Skin epidermis (tissue), 12 donors: Measurements from ENCODE around the gene TMEM191B.
"Not testable (repeated sequence)": the region's sequence is repeated elsewhere in the genome, so short reads cannot be mapped to it uniquely, and the experiment has no call there.

Experiments used
- H3K27ac ChIP-seq, 21 experiments: fragments of 200-600 bp; sonication (generic) in 11 of 21; one replicate each; pipeline ENCODE4 v1.5.0; 2020; ENCODE audit warnings: mild to moderate bottlenecking in 3 of 21, inconsistent platforms in 2 of 21, moderate library complexity in 2 of 21
- H3K4me3 ChIP-seq, 7 experiments: fragments of 200-600 bp; sonication (generic) in 2 of 7; one replicate each; pipeline ENCODE4 v1.5.0; 2020; ENCODE audit warnings: inconsistent platforms in 2 of 7, mild to moderate bottlenecking in 2 of 7, moderate library complexity in 1 of 7

The TMEM191B gene

DNA sequence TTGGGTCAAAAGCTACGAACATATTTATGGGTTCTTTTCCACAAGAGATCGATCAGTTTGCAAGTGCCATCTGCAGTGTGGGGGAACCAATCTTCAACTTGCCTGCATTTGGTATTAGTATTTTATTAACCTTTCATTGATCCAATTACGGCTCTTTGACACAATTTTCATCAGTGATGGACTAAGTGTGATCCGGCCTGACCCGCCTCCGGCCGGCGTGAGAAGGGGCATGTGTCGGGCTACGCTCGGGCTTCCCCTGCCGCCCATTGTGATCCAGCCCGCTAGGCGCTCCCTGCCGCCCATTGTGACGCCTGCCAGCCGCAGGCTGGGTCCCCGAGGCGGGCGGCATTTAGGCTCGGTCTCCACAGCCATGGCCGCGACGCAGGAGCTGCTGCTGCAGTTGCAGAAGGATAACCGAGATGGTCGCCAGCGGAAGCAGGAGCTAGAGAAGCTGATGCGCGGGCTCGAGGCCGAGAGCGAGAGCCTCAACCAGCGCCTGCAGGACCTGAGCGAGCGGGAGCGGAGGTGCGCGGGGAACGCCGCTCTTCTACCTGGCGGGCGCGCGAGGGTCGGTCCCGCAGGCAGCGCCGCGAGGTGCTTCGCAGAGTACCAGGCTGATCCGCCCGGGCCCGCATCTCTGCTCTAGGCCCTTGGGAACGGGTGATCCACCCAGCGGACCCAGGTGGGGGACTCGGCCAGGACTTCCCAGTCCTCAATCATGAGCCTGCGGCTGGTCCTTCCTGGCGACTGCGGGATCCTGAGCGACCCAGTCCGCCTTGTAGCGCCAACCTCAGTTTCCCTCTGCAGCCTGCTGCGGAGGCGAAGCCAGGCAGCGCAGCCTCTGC, at the start of gene TMEM191B:
TMEM191B (plus strand) TSS at position 51 of the 845 bp plus-strand sequence; CDS start at position 230, 179 bp downstream.
- Histone ChIP-seq H3K27ac (peak within 1 kb of the TSS in 3 of 21 experiments; percentile 57 to 73 (median 72)), H3K4me3 (peak within 1 kb of the TSS in 4 of 7 experiments; percentile 24 to 42 (median 30))

DNA sequence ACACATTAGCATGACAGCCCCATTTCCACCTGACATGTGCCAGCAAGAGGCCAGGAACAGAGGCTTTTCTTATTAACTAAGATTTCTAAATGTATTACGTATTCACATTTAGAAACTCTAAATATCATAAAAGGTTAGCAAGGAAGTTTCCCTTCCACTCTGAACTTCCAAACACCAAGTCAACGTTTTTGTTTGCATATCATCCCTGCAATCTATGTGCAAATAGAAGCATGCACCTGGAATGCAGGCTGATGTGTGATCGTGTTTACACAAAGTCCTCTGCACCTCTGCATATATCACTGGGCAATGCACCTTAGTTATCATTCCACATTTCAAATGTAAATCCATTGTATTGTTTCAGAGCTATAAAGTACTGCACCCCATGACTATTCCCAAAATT, 31.4 kb upstream of the TMEM191B start:
- H3K4me3 ChIP-seq, H3K27ac ChIP-seq: not testable (repeated sequence)

DNA sequence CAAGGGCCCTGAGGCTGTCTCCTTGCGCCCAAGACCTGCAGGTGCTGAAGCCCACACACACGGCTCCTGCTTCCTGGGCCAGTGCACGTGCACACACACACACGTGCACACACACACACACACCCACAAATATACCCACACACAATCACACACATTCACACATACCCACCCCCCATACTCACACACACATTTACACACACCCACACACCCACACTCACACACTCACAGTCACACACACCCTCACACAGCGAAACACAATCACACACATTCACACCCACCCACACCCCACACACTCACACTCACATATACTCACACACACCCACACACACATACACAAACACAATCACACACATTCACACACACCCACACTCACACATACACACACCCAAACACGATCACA, 16.3 kb upstream of the TMEM191B start:
- H3K4me3 ChIP-seq, H3K27ac ChIP-seq: not testable (repeated sequence)

- not testable (repeated sequence) for H3K4me3 ChIP-seq, H3K27ac ChIP-seq
Observed at GRCh38 chr22:18512378-18512777, 15.2 kb upstream of the TMEM191B start.

- not testable (repeated sequence) for H3K4me3 ChIP-seq, H3K27ac ChIP-seq
Observed at GRCh38 chr22:18513454-18513853, 14.1 kb upstream of the TMEM191B start.

- H3K27ac ChIP-seq, H3K4me3 ChIP-seq: not testable (repeated sequence)
Observed at GRCh38 chr22:18518061-18518460, 9.5 kb upstream of the TMEM191B start, which contains the start of gene GGTLC3. GGTLC3 (minus strand) TSS chr22:18518161; CDS start chr22:18517897, 264 bp downstream.

DNA sequence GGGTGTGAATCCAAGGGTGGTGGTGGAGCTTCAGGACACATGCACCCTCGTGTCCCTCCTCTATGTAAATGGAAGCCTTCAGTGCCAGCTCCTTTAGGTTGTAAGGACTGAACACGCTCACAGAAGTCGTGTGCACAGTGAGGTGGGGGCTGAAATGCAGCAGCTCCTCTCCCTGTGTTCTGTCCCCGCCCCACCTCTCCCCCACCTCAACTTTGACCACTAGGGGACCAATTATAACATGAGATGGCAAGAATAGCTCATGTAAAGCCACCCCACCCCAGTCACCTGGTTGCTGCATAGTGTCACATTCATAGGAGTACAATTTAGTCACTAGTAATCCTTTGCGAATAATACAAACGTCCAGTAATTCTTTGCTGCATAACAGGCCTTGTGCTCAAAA, 4.8 kb upstream of the TMEM191B start:
- H3K4me3 ChIP-seq, H3K27ac ChIP-seq: not testable (repeated sequence)

DNA sequence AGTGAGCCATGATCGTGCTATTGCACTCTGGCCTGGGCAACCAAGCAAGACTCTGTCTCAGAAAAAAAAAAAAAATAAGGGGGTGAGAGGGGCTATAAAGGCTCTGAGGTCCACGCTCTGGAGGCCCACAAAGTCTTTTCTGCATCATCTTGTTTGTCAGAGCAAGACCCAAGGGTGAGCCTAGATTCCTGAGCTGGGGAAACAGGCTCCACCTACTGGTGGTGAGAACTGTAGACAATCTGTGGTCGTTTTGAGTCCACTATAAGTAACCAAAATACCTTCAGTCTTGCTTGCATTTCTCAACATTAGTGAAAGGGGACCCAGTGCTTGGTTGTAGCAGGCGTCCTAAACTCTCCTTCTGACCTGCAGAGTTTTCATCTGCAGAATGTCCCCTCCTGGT, 4.3 kb upstream of the TMEM191B start:
- H3K27ac ChIP-seq, H3K4me3 ChIP-seq: not testable (repeated sequence)

- Histone ChIP-seq H3K4me3 (peak overlapping the region in 4 of 7 experiments; percentile 24 to 42 (median 30)), H3K27ac (peak overlapping the region in 3 of 21 experiments; percentile 57 to 73 (median 72))
Observed at GRCh38 chr22:18528597-18529415, 1.2 kb downstream of the TMEM191B start.

GRCh38 chr22:18529416-18530145, 2.0 kb downstream of the TMEM191B start:
- H3K4me3 ChIP-seq: peak overlapping the region in 1 of 7 experiments; percentile 42
- H3K27ac ChIP-seq: not testable (repeated sequence)

DNA sequence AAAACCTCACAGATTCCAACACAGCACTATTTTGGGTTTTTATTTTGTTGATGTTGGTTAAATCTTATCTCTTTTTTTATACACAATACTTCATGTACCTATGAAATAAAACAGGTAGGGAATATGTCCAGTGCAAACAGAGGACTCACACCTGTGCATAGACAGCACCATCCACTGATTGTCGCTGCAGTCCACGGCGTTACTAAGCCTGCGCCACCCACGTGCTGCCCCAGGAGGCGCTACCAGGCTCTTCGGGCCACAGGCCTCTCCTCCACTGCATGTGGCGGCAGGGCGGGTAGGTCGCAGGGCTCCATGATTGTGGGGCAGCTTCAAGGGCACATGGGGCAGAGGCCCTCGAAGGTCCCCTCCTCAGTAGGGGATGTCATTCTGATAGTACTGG, 6.0 kb downstream of the TMEM191B start:
- not testable (repeated sequence) for H3K4me3 ChIP-seq, H3K27ac ChIP-seq

GRCh38 chr22:18534315-18534714, 6.7 kb downstream of the TMEM191B start:
- not testable (repeated sequence) for H3K27ac ChIP-seq, H3K4me3 ChIP-seq

GRCh38 chr22:18539994-18540393, 12.4 kb downstream of the TMEM191B start:
- not testable (repeated sequence) for H3K4me3 ChIP-seq, H3K27ac ChIP-seq

- H3K27ac ChIP-seq, H3K4me3 ChIP-seq: not testable (repeated sequence)
Observed at GRCh38 chr22:18543400-18543799, 15.8 kb downstream of the TMEM191B start.

DNA sequence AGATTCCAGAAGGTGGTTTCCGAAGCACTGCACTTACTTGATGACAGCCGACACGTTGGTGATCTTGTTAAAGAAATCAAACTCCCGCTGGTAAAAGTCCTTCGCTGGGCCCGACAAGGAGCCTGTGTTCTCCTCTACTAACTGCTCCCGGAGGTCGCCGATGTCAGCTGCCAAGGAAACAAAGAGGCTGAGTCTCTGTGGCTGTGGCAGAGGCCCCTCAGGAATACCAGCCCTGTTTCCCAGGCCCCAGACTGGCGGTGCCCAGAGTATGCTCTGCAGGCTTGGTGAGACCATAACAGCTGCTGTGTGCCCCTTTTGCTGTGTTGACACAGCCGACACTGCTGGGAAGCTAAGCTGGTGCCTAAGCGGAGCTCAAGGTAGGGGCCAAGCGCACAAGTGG, 17.0 kb downstream of the TMEM191B start:
- H3K4me3 ChIP-seq, H3K27ac ChIP-seq: not testable (repeated sequence)

- H3K4me3 ChIP-seq, H3K27ac ChIP-seq: not testable (repeated sequence)
Observed at GRCh38 chr22:18549458-18550179, 22.0 kb downstream of the TMEM191B start.

DNA sequence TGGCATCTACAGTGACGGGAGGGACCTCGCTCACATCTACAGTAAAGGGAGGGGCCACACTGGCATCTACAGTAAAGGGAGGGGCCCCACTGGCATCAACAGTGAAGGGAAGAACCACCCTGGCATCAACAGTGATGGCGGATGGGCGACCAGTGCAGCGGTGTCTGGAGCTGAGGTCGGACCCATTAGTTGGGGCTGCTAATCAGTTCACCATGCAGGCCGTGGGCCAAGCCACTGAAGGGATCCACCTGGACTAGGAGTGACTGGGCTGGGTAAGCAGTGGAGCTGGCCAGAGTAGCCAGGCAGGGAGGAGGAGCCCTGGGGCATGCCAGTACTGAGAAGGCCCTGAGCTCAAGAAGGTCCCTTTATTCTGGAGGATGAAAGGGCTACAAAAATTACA, 23.4 kb downstream of the TMEM191B start:
- H3K4me3 ChIP-seq, H3K27ac ChIP-seq: not testable (repeated sequence)

DNA sequence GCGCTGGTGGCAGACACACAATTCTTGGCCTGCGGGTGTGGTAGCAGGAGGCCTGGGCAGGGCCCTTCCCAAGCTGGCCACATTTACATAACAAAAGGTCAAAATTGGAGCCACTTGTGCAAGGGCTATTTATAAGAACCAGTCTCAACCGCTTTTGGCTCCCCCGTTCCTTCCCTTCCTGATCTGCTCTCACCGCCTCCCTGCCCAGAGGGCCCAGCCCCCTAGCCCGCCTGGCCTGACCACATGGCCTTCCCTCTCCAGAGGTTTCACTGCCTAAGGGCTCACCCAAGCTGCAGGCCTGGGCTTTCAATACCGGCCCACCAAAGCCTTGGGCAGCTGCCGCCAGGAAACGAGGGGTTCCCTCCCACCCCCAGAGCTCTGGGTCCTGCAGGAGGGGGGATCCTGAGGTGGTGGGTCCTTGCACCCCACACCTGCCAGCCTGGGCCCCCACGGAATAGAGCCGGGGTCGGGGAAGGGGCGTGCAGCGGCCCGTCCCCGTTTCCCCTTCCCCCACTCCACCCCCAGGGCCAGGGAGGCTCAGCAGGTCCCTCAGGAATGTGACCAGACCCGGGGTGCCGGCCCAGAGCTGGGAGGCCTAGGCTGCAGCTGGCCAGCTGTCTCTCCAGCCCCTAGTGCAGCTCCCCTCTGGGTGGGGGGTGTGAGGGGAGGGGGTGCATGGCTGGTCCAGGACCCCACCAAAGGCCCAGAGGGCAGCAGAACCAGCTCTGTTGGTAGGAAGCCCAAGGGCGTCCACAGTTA, 25.4 kb downstream of the TMEM191B start:
- H3K4me3 ChIP-seq, H3K27ac ChIP-seq: not testable (repeated sequence)
